Occipital lobe (tissue), 2 donors: Measurements from ENCODE around the gene DUSP21. TPM values are rescaled to one million over a fixed set of nuclear protein-coding genes. Genes with fewer than 3 reads are reported as not detected.
"Not testable (repeated sequence)": the region's sequence is repeated elsewhere in the genome, so short reads cannot be mapped to it uniquely, and the experiment has no call there.

Experiments used
- DNase-seq: peaks from one replicate; lab custom pipeline; 2025; lab: John Stamatoyannopoulos, UW
- total RNA-seq: library from RNA; depleted of rRNA; stranded (reverse); fragments of >200 nt; gene quantifications from one replicate; pipeline ENCODE4 v1.2.3, GENCODE V29; 2014

DUSP21 gene
- total RNA-seq, result not detected

- DNase-seq, result no peak
Measured at GRCh38 chrX:44843753-44844152, at the start of gene DUSP21. Gene DUSP21, plus strand, starts transcription at chrX:44844021. Its CDS starts 112 bp downstream, at chrX:44844133.

DNA sequence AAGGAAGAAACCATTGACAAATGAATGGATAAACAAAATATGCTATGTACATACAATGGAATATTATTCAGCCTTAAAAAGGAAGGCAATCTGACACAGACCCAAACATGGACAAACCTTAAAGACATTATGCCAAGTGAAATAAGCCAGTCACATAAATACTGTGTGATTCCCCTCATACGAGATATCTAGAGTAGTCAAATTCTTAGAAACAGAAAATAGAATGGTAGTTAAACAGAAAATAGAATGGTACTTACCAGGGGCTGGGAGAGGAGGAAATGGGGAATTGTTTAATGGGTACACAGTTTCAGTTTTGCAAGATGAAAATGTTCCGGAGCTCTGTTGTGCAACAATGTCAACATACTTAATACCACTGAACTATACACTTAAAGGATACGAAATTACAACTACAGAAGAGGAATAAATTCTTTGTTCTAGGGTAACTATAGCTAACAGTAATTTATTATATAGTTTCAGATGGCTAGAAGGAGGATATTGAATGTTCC lies 47.8 kb upstream of the DUSP21 start:
- DNase-seq, result no peak

DNA sequence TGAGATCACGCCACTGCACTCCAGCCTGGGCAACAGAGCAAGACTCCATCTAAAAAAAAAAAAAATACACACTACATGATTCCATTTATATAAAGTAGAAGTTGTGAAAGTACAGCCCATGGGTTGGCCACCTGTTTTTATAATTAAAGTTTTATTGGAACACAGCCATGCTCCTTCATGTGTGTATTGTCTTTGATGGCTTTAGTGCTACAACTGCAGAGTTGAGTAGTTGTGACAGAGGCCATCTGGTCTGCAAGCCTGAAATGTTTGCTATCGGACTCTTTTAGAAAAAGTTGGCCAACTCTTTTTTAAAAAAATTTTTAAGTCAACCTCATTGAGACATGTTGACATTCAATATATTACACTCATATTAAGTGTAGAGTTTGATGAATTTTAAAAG lies 41.2 kb upstream of the DUSP21 start:
- no peak for DNase-seq

- DNase-seq, result no peak
Measured at GRCh38 chrX:44815681-44816080, 28.1 kb upstream of the DUSP21 start.

GRCh38 chrX:44816367-44816766 lies 27.5 kb upstream of the DUSP21 start:
- no peak for DNase-seq

DNA sequence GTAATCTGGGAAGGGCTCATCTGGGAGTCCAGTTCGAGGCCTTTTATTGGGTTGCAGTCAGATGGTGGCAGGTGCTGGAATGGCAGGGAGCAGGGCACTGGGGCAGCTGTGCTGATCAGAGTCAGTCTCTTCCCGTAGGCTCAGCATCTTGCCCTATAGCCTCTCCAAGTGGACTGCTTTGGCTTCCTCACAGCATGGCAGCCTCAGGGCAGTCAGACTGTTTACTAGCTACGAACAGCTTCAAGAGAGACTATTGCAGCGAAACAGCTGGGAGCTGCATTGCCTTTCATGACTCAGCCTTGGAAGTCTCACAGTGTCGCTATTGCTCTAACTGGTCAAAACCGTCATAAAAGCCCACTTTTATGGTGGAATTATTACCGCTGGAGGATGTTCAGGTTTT lies 26.8 kb upstream of the DUSP21 start:
- DNase-seq, result no peak

DNA sequence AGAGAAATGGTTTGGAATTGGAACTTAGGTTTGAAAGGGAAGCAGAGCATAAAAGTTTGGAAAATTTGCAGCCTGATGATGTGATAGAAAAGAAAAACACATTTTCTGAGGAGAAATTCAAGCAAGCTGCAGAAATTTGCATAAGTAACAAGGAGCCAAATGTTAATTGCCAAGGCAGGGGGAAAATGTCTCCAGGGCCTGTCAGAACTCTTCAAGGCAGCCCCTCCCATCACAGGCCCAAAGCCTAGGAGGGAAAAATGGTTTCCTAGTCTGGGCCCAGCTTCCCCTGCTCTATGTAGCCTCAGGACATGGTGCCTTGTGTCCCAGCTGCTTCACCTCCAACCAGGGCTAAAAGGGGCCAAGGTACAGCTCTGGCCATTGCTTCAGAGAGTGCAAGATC lies 21.2 kb upstream of the DUSP21 start:
- no peak for DNase-seq

- DNase-seq, result not testable (repeated sequence)
Measured at GRCh38 chrX:44823193-44823592, 20.6 kb upstream of the DUSP21 start.

GRCh38 chrX:44828008-44828605 lies 15.7 kb upstream of the DUSP21 start:
- no peak for DNase-seq

DNA sequence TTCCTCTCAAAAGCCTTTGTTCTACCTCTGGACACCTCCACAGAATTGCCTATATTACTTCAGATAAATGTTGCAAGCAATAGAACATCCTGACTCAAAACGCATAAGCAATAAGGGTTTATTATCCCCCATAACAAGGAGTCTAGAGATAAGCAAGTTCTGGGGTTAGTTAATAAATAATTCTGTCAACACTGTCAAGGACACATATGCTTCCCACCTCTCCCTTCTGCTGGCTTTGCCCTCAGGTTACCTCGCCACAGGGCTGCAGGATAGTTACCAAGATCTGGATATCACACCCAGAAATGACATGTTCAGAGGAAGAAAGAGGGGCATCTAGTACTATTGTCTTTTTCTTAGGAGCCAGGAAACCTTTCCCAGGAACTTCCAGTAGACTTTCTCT lies 14.0 kb upstream of the DUSP21 start:
- DNase-seq, result no peak

DNA sequence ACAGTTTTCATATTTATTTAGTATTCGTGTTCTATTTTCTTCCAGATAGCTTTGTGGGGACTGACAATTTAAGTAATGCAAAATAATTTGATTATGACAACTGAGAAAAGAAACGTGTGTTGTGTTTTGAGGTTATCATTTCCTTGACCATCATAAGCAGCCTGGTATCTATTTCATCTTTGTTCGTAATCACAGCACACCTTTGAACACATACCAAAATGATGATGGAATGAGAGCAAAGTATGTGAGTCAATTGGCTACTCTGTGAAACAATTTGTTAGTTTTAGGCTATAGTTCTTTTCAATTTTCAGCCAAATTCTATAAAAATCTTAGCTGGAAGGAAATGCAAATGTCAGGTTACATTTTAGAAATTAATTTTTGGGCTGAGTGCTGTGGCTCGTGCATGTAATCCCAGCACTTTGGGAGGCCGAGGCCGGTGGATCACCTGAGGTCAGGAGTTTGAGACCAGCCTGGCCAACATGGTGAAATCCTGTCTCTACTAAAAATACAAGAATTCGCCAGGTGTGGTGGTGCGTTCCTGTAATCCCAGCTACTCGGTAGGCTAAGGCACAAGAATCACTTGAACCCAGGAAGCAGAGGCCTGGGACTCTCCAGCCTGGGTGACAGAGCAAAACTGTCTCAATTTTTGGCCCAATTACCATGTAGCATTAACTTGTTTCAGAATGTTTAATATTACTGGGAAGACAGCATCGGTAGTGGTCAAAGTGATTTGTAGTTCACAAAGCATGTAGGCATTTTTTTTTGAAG lies 1.1 kb upstream of the DUSP21 start:
- no peak for DNase-seq

- DNase-seq, result no peak
Measured at GRCh38 chrX:44843318-44843702, 511 bp upstream of the DUSP21 start.

DNA sequence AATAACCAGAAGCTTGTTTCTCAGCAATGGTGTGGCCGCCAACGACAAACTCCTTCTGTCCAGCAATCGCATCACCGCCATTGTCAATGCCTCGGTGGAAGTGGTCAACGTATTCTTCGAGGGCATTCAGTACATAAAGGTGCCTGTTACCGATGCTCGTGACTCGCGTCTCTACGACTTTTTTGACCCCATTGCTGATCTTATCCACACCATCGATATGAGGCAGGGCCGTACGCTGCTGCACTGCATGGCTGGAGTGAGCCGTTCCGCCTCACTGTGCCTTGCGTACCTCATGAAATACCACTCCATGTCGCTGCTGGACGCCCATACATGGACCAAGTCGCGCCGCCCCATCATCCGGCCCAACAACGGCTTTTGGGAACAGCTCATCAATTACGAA lies 383 bp downstream of the DUSP21 start:
- DNase-seq, result no peak

DNA sequence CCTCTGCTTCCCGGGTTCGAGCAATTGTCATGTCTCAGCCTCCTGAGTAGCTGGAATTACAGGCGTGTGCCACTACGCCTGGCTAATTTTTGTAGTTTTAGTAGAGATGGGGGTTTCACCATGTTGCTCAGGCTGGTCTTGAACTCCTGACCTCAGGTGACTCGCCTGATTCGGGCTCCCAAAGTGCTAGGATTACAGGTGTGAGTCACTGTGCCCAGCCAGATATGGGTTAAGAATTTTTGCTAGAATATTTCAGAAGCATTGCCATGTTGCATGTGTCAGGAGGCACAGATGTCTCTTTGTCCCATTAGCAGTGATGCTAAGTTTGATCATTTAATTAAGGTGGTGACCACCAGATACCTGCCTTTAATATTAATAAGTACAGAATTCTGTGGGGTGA lies 7.1 kb downstream of the DUSP21 start:
- not testable (repeated sequence) for DNase-seq

GRCh38 chrX:44871114-44871645 lies 27.4 kb downstream of the DUSP21 start:
- no peak for DNase-seq

DNA sequence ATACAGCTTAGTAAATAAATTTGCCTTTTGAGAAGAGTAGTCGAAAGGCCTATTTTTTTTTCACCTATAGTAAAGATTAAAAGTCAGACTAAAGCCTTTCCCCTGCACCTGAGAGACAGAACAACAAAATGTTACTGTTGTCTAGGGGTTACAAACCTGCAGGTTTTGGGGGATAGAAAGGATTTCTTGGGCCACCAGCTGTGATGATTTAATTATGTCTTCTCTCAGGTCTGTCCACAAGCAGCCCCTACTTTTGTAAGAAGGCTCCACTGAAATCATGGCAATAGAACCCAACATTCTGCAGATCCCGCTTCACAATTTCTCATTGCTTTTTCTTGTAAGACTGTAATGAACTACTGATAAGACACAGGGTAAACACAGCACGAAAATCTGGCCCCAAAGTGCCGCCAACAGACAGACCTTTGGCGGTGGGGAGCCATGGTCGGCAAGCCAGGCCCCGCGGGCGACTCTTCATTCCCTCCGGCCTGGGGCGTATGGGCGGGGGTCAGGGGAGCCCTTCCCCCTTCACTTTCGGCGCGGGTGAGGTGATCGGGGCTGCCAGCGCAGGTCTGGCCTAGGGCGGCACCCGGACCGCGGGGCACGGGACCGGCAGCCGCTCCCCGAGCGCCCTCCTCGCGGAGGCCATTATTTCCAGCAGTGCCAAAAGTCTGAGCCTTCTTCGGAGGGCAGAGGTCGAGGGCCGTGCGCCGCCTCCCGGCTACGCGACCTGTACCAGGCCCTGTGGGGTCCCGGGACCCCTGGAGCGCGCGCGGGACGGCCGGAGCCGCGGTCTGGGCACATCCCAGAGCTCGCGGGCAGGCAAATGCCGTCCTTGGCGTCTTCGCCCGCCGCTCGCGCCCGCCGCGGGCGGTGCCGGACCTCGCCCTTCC lies 28.4 kb downstream of the DUSP21 start:
- DNase-seq, result no peak

DNA sequence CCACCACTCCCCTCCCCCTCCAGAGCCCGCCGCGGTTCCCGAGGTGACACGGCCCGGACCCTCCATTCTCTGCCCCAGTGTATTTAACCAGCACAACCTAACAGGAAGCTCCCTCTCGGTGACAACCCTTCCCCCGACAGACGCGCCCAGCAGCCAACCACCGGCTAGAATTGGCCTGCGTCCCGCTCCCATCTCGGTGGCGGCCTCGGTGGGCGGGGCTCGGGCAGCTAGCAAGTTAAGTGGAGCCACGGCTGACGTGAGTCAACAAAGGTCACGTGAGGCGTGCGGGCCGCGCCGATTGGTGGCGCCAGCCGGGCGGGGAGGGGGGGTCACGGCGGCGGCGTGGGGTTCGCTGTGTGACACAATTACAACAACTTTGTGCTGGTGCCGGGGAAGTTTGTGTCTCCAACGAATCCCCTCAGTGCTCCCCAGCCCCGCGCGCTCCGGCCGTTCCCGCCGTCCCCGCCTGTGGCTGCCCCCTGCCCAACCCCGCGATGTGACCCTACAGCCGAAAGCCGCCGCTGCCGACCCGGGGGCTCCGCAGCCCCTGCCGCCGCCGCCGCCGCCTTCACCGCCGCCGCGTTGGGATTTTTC lies 29.1 kb downstream of the DUSP21 start, which contains the start of gene KDM6A:
Gene KDM6A, plus strand, starts transcription at position 368 of the 594 bp plus-strand sequence. CDS start 364 bp downstream, outside the sequence.
- peak; percentile 92 for DNase-seq

DNA sequence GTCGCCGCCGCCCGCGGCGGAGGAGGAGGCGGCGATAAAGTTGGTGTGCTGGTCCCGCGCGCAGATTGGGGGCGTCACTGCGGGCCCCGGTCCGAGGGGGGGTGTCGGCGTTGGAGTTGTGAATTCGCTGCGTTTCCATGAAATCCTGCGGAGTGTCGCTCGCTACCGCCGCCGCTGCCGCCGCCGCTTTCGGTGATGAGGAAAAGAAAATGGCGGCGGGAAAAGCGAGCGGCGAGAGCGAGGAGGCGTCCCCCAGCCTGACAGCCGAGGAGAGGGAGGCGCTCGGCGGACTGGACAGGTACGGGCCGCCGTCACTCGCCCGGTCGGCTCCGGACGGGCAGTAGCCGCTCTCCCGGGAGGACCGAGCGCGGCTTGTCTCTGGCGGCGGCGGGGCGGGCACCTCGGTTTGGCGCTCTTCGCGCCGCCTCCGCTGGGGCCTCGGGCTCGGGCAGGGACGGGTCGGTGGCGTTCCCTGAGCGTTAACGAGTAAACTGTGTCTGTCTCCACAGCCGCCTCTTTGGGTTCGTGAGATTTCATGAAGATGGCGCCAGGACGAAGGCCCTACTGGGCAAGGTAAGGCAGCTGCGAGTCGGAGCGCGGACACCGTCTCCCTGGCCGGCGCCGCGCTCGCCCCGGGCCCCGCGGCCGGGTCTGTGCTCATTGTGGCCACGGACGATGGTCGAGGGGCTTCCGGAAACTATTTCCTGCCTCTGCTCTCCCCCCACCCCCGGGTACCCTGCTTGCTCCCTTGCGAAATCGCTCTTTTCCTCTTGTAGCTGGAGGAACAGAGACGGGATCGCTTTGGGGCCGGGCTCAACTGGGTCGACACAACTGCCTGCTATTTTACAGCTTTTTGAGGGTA lies 29.8 kb downstream of the DUSP21 start:
- peak; percentile 7 for DNase-seq

- peak; percentile 1 for DNase-seq
Measured at GRCh38 chrX:44874420-44875184, 30.8 kb downstream of the DUSP21 start.

GRCh38 chrX:44875185-44875489 lies 31.3 kb downstream of the DUSP21 start:
- DNase-seq, result no peak
